ENCODE results near the gene UBXN1.

The UBXN1 gene

DNA sequence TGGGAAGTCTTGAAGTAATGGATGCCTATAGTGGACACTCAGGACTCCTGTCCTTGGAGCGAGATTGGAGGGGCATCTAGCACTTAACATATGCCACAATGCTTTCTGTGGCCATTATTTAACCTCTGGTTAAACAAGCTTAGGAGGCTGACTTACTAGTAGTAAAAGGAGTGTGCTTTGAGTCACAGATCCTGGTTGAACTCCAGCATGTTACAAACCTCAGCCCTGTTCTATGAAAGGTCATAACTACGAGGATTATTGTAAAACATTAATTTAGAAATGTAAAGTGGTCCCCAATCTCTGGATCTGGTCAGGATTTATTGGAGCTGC lies 5.7 kb downstream of the UBXN1 start:
- no CpG with 5 or more reads among the region's 2 CpGs for whole genome bisulfite sequencing (ENCODE audit: insufficient coverage, insufficient read length)

GRCh38 chr11:62671608-62672389 lies 7.1 kb downstream of the UBXN1 start, which contains the start of the genes LBHD1 and UQCC3:
Gene LBHD1 (minus strand): TSS chr11:62672267. CDS start chr11:62670031, 2,236 bp downstream.
Gene UQCC3 (plus strand): TSS chr11:62671673. CDS start chr11:62671746, 73 bp downstream.
- H3K27ac ChIP-seq (ENCODE audit: low read length) = no peak within 1 kb of the TSS
- no peaks in the 10 kb centered on the region for H3K27me3 ChIP-seq (ENCODE audit: control insufficient read depth, insufficient read depth, low read length)
- H3K4me1 ChIP-seq (ENCODE audit: control insufficient read depth, insufficient read depth, low read length) = no peaks in the 10 kb centered on the region; the same call in 1 of the 2 replicates
- no peaks in the 10 kb centered on the region for H3K9me3 ChIP-seq (ENCODE audit: control insufficient read depth, insufficient read depth, low read length)
- H3K4me3 ChIP-seq (ENCODE audit: low read length) = peak within 1 kb of the TSS; percentile 93
- DNase-seq (ENCODE audit: low read depth, low spot score) = no peak
- WGBS (ENCODE audit: insufficient coverage, insufficient read length) = no CpG with 5 or more reads among the region's 59 CpGs
- peaks cover 4% of the 10 kb centered on the region for H3K36me3 ChIP-seq (ENCODE audit: control insufficient read depth, insufficient read depth, low read length)

More for the DNA sequence above, 5.7 kb downstream of the UBXN1 start:
- Histone ChIP-seq H3K27ac (ENCODE audit: low read length) (no peak overlapping the region), H3K4me1 (ENCODE audit: control insufficient read depth, insufficient read depth, low read length) (no peaks in the 10 kb centered on the region), H3K9me3 (ENCODE audit: control insufficient read depth, insufficient read depth, low read length) (no peaks in the 10 kb centered on the region), H3K4me3 (ENCODE audit: low read length) (no peak overlapping the region), H3K36me3 (ENCODE audit: control insufficient read depth, insufficient read depth, low read length) (peaks cover 8% of the 10 kb centered on the region), H3K27me3 (ENCODE audit: control insufficient read depth, insufficient read depth, low read length) (no peaks in the 10 kb centered on the region)
- DNase-seq (ENCODE audit: low read depth, low spot score) = no peak

DNA sequence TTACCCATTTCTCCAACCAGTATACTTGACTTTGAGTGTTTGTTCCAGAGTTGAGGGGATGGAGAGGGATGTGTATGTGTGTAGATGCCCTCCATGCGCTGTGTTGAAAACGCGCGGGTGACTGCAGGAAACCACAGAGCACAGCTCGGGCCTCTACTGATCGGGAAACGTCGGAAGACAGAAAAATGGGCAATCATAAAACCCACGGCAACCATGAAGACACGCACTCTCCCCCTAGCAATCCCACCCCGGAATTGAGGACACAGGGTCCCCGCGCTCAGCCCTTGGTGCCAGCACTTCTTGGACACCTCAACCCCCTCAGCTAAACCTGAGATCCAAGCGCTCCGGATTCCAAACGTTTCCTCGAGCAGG lies 7.7 kb downstream of the UBXN1 start:
- WGBS (ENCODE audit: insufficient coverage, insufficient read length) = no CpG with 5 or more reads among the region's 17 CpGs
- peaks cover 2% of the 10 kb centered on the region; the same call in 1 of the 2 replicates for H3K4me1 ChIP-seq (ENCODE audit: control insufficient read depth, insufficient read depth, low read length)
- no peaks in the 10 kb centered on the region for H3K9me3 ChIP-seq (ENCODE audit: control insufficient read depth, insufficient read depth, low read length)
- no peak for DNase-seq (ENCODE audit: low read depth, low spot score)
- H3K27me3 ChIP-seq (ENCODE audit: control insufficient read depth, insufficient read depth, low read length) = no peaks in the 10 kb centered on the region
- H3K4me3 ChIP-seq (ENCODE audit: low read length) = peak overlapping the region; percentile 93; the same call in 1 of the 2 replicates
- no peak overlapping the region for H3K27ac ChIP-seq (ENCODE audit: low read length)
- peaks cover 4% of the 10 kb centered on the region for H3K36me3 ChIP-seq (ENCODE audit: control insufficient read depth, insufficient read depth, low read length)

DNA sequence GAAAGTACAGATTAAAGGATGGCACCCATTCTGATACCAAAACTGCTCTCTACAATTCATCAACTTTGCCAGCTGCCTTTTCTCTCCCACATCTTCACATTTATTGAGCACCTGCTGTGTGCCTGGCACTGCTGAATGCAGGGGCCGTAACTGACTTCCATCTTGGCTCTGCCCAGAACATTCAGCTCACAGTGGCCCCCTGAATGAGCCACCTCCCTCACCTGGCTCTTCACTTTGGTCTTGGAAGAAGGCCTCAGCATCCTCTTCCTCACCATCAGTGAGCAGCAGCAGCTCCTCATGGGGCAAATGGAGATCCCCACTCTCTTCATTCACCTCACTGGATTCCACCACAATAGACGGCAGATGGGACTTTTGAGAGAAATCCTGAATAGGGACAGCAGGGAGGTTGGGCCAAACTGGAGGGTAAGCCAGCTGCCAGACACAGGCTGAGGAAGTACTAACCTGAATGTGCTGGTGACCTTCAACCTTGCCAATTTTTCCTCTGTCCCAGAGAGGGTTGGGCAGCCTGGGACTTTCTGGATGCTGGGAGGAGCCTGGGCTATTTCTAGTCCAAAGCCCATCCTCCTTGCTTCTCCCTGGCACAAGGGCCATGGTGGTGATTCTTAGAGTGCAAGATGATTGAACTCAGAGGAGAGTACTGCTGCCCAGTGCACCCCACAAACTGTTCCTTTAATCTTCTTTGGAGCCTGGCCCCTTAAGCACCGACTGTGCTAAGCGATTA lies 9.3 kb downstream of the UBXN1 start:
- DNase-seq (ENCODE audit: low read depth, low spot score) = no peak
- Histone ChIP-seq H3K4me1 (ENCODE audit: control insufficient read depth, insufficient read depth, low read length) (peaks cover 2% of the 10 kb centered on the region; the same call in 1 of the 2 replicates), H3K27ac (ENCODE audit: low read length) (no peak overlapping the region)

DNA sequence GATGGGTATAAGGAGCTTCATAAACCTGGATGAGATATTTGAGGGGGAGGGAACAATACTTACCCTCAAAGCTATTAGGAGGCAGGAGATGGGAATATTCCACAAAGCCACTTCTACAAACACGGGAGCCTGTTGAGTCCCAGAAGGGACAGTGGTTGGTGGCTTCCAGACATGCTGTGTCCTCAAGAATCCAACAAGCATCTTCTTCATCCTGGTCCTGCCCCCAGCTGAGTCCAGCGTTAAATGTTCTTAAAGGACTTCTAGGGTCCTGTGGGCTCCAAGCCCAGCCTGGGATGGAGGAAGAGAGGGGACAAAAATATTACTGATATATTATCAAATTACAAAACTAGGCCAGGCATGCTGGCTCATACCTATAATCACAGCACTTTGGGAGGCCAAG lies 11.4 kb downstream of the UBXN1 start:
- Histone ChIP-seq H3K4me1 (ENCODE audit: control insufficient read depth, insufficient read depth, low read length) (peaks cover 2% of the 10 kb centered on the region; the same call in 1 of the 2 replicates), H3K9me3 (ENCODE audit: control insufficient read depth, insufficient read depth, low read length) (no peaks in the 10 kb centered on the region), H3K27ac (ENCODE audit: low read length) (no peak overlapping the region), H3K4me3 (ENCODE audit: low read length) (no peak overlapping the region), H3K36me3 (ENCODE audit: control insufficient read depth, insufficient read depth, low read length) (peaks cover 8% of the 10 kb centered on the region), H3K27me3 (ENCODE audit: control insufficient read depth, insufficient read depth, low read length) (no peaks in the 10 kb centered on the region)
- DNase-seq (ENCODE audit: low read depth, low spot score) = no peak
- no CpG with 5 or more reads among the region's 2 CpGs for WGBS (ENCODE audit: insufficient coverage, insufficient read length)

More for the DNA sequence above, 9.3 kb downstream of the UBXN1 start:
- WGBS (ENCODE audit: insufficient coverage, insufficient read length) = no CpG with 5 or more reads among the region's 4 CpGs
- Histone ChIP-seq H3K27me3 (ENCODE audit: control insufficient read depth, insufficient read depth, low read length) (no peaks in the 10 kb centered on the region), H3K9me3 (ENCODE audit: control insufficient read depth, insufficient read depth, low read length) (no peaks in the 10 kb centered on the region), H3K4me3 (ENCODE audit: low read length) (no peak overlapping the region), H3K36me3 (ENCODE audit: control insufficient read depth, insufficient read depth, low read length) (peaks cover 4% of the 10 kb centered on the region)

GRCh38 chr11:62666259-62666926 lies 12.5 kb downstream of the UBXN1 start:
- no peaks in the 10 kb centered on the region for H3K9me3 ChIP-seq (ENCODE audit: control insufficient read depth, insufficient read depth, low read length)
- DNase-seq (ENCODE audit: low read depth, low spot score) = no peak
- H3K36me3 ChIP-seq (ENCODE audit: control insufficient read depth, insufficient read depth, low read length) = peaks cover 4% of the 10 kb centered on the region; the same call in 1 of the 2 replicates

GRCh38 chr11:62665599-62666258 lies 13.1 kb downstream of the UBXN1 start:
- Histone ChIP-seq H3K4me1 (ENCODE audit: control insufficient read depth, insufficient read depth, low read length) (peaks cover 2% of the 10 kb centered on the region; the same call in 1 of the 2 replicates), H3K27me3 (ENCODE audit: control insufficient read depth, insufficient read depth, low read length) (no peaks in the 10 kb centered on the region), H3K9me3 (ENCODE audit: control insufficient read depth, insufficient read depth, low read length) (no peaks in the 10 kb centered on the region), H3K36me3 (ENCODE audit: control insufficient read depth, insufficient read depth, low read length) (peaks cover 4% of the 10 kb centered on the region; the same call in 1 of the 2 replicates), H3K4me3 (ENCODE audit: low read length) (peak overlapping the region; percentile 81), H3K27ac (ENCODE audit: low read length) (no peak overlapping the region)
- no CpG with 5 or more reads among the region's 39 CpGs for WGBS (ENCODE audit: insufficient coverage, insufficient read length)
- no peak for DNase-seq (ENCODE audit: low read depth, low spot score)

More at GRCh38 chr11:62666259-62666926, 12.5 kb downstream of the UBXN1 start:
- WGBS (ENCODE audit: insufficient coverage, insufficient read length) = no CpG with 5 or more reads among the region's 16 CpGs
- peak overlapping the region; percentile 81; the same call in 1 of the 2 replicates for H3K4me3 ChIP-seq (ENCODE audit: low read length)
- no peak overlapping the region for H3K27ac ChIP-seq (ENCODE audit: low read length)
- H3K27me3 ChIP-seq (ENCODE audit: control insufficient read depth, insufficient read depth, low read length) = no peaks in the 10 kb centered on the region
- H3K4me1 ChIP-seq (ENCODE audit: control insufficient read depth, insufficient read depth, low read length) = peaks cover 2% of the 10 kb centered on the region; the same call in 1 of the 2 replicates

DNA sequence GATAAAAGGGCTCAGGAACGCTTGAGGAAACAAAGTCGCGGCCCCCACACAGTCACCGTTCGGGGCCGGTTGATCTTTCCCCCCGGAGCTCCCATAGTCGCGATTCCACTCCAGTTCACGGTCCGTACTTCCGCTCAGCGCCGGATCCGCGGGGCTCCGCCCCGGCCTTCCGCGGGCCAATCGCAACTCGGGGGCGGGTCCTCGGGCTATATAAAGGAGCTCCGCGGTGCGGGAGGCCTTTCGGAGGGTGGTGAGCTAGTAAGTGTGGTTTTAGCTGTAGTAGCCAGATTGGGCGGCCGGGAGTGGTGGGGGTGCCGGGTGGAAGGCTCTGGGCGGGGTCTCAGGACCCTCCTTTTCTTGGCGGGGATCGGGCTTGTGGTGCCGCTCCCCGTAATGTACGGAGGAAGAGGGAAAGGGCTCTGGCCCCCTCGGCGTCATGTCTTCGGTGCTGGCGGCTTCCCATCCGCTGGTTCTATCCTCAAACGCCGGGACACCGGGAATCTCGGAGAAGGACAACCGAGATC lies 13.7 kb downstream of the UBXN1 start, which contains the start of the genes C11orf98 and CSKMT:
Gene C11orf98, minus strand, starts transcription at position 136 of the 524 bp plus-strand sequence. Its CDS starts 41 bp downstream, at position 95.
Gene CSKMT, plus strand, starts transcription at position 238 of the 524 bp plus-strand sequence. CDS start 568 bp downstream, outside the sequence.
- H3K9me3 ChIP-seq (ENCODE audit: control insufficient read depth, insufficient read depth, low read length) = no peaks in the 10 kb centered on the region
- H3K27ac ChIP-seq (ENCODE audit: low read length) = no peak within 1 kb of the TSS
- no peaks in the 10 kb centered on the region for H3K27me3 ChIP-seq (ENCODE audit: control insufficient read depth, insufficient read depth, low read length)
- peaks cover 4% of the 10 kb centered on the region; the same call in 1 of the 2 replicates for H3K36me3 ChIP-seq (ENCODE audit: control insufficient read depth, insufficient read depth, low read length)
- no CpG with 5 or more reads among the region's 47 CpGs for WGBS (ENCODE audit: insufficient coverage, insufficient read length)
- peaks cover 2% of the 10 kb centered on the region; the same call in 1 of the 2 replicates for H3K4me1 ChIP-seq (ENCODE audit: control insufficient read depth, insufficient read depth, low read length)
- peak within 1 kb of the TSS; percentile 81 for H3K4me3 ChIP-seq (ENCODE audit: low read length)
- DNase-seq (ENCODE audit: low read depth, low spot score) = peak; percentile 60

GRCh38 chr11:62664405-62665074 lies 14.3 kb downstream of the UBXN1 start:
- Histone ChIP-seq H3K27ac (ENCODE audit: low read length) (no peak overlapping the region), H3K27me3 (ENCODE audit: control insufficient read depth, insufficient read depth, low read length) (no peaks in the 10 kb centered on the region), H3K9me3 (ENCODE audit: control insufficient read depth, insufficient read depth, low read length) (no peaks in the 10 kb centered on the region), H3K36me3 (ENCODE audit: control insufficient read depth, insufficient read depth, low read length) (peaks cover 4% of the 10 kb centered on the region; the same call in 1 of the 2 replicates), H3K4me1 (ENCODE audit: control insufficient read depth, insufficient read depth, low read length) (peaks cover 2% of the 10 kb centered on the region; the same call in 1 of the 2 replicates), H3K4me3 (ENCODE audit: low read length) (peak overlapping the region; percentile 81)
- no peak for DNase-seq (ENCODE audit: low read depth, low spot score)
- no CpG with 5 or more reads among the region's 36 CpGs for WGBS (ENCODE audit: insufficient coverage, insufficient read length)
